ENCODE results near the gene BUD31. TPM values are rescaled to one million over a fixed set of nuclear protein-coding genes. Genes with fewer than 3 reads are reported as not detected.

BUD31 gene
- total and polyA plus RNA-seq, 2 of the 4 experiments (the other 2 are of a cell fraction): 72.6 to 97.2 TPM

DNA sequence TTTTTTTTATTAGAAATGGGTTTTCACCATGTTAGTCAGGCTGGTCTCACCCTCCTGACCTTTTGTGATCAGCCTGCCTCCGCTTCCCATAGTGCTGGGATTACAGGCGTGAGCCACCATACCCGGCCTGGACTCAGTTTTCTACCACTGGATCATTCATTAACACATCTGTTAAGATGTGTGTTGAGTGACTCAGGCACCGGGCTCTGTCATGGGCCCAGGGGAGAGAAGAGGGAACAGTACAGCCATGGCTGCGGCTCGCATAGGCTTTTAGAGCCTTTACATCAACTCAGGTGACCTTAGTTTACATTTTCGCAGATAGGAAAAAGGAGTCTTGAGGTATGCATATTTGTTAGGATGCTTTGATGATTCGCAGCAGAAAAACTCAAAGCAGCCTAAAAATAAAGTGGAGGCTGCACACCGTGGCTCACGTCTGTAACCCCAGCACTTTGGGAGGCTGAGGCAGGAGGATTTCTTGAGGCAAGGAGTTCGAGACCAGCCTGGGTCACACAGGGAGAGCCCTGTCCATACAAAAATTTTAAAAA, 37.3 kb upstream of the BUD31 start:
- CTCF ChIA-PET: no interaction called here
- Histone ChIP-seq H2BK120ac (ENCODE audit: low read depth, low read length) (no peak overlapping the region), H3K79me1 (ENCODE audit: low read depth in 1 of 2, low read length in 2 of 2) (peaks cover 4 to 36% of the 10 kb centered on the region in 2 experiments), H3K4me2 (ENCODE audit: low read depth, low read length) (no peak overlapping the region), H3K23ac (ENCODE audit: low read depth, low read length) (no peak overlapping the region), H3K56ac (ENCODE audit: extremely low read depth, insufficient read depth, low read length) (no peak overlapping the region), H3K27me3 (ENCODE audit: control insufficient read depth, insufficient read depth, low read length) (no peaks in the 10 kb centered on the region), H3K9me1 (ENCODE audit: insufficient read depth, low read length) (peaks cover 4% of the 10 kb centered on the region; the same call in 1 of the 2 replicates), H3K9ac (ENCODE audit: low read depth, low read length) (no peak overlapping the region), H4K5ac (ENCODE audit: low read depth, low read length) (no peak overlapping the region), H4K20me1 (ENCODE audit: insufficient read depth, low read length) (peaks cover 4% of the 10 kb centered on the region; the same call in 1 of the 2 replicates), H3K14ac (replicated peaks; ENCODE audit: low read depth, low read length) (no peak overlapping the region), H4K8ac (ENCODE audit: low read depth in 2 of 2, low read length in 2 of 2) (no peak overlapping the region), H2AK5ac (ENCODE audit: low read depth, low read length) (no peak overlapping the region), H3K27ac (ENCODE audit: insufficient read depth, low read length) (no peak overlapping the region), H3K36me3 (ENCODE audit: control insufficient read depth, insufficient read depth, low read length) (peaks cover 9% of the 10 kb centered on the region), H2BK5ac (ENCODE audit: low read depth, low read length, poor library complexity, severe bottlenecking) (no peak overlapping the region), H2BK15ac (ENCODE audit: low read depth, low read length) (no peak overlapping the region), H2BK20ac (ENCODE audit: low read depth, low read length) (no peak overlapping the region), H3K4me3 (ENCODE audit: insufficient read depth, low read depth, low read length) (no peak overlapping the region), H3K9me3 (ENCODE audit: control insufficient read depth, insufficient read depth, low read length) (no peaks in the 10 kb centered on the region), H3K4ac (ENCODE audit: low read depth, low read length) (no peak overlapping the region), H3K4me1 (ENCODE audit: control insufficient read depth, insufficient read depth, low read length) (peaks cover 8% of the 10 kb centered on the region), H2AK9ac (replicated peaks; ENCODE audit: low read depth, low read length, poor library complexity) (no peak overlapping the region), H4K91ac (ENCODE audit: insufficient read depth, low read depth, low read length) (no peak overlapping the region), H3K18ac (ENCODE audit: low read depth, low read length) (no peak overlapping the region), H2AFZ (replicated peaks; ENCODE audit: low read length, poor library complexity) (no peak overlapping the region)
- BruUV-seq (replicated peaks): no TSS peak
- POLR2A ChIA-PET (ENCODE audit: unreplicated experiment): no interaction called here
- in situ Hi-C loops (cut with MboI; ENCODE audit: low sequenced_read_pairs) (no loop called here), dilution Hi-C loops (cut with HindIII; ENCODE audit: low sequenced_read_pairs, unreplicated experiment) (no loop called here), intact Hi-C loops (cut with micrococcal nuclease) (no loop called here)
- ATAC-seq (ENCODE audit: low read depth) (no peak), DNase-seq (no peak)
- no peak for TF ChIP-seq MXI1 (IDR thresholded peaks at IDR 0.05; ENCODE audit: borderline replicate concordance, low read depth, low read length)
- TF ChIP-seq USF2 (IDR thresholded peaks at IDR 0.05; ENCODE audit: low read depth, low read length): no peak
- no peak for TF ChIP-seq MAFK (IDR thresholded peaks at IDR 0.05; ENCODE audit: low read depth, low read length)
- TF ChIP-seq RFX5 (IDR thresholded peaks at IDR 0.05; ENCODE audit: low read depth, low read length): no peak
- no peak for TF ChIP-seq BHLHE40 (IDR thresholded peaks at IDR 0.05; ENCODE audit: low read depth, low read length)
- no peak for TF ChIP-seq POLR2A (IDR thresholded peaks at IDR 0.05; ENCODE audit: low read depth, low read length)
- TF ChIP-seq, protein P1, sequence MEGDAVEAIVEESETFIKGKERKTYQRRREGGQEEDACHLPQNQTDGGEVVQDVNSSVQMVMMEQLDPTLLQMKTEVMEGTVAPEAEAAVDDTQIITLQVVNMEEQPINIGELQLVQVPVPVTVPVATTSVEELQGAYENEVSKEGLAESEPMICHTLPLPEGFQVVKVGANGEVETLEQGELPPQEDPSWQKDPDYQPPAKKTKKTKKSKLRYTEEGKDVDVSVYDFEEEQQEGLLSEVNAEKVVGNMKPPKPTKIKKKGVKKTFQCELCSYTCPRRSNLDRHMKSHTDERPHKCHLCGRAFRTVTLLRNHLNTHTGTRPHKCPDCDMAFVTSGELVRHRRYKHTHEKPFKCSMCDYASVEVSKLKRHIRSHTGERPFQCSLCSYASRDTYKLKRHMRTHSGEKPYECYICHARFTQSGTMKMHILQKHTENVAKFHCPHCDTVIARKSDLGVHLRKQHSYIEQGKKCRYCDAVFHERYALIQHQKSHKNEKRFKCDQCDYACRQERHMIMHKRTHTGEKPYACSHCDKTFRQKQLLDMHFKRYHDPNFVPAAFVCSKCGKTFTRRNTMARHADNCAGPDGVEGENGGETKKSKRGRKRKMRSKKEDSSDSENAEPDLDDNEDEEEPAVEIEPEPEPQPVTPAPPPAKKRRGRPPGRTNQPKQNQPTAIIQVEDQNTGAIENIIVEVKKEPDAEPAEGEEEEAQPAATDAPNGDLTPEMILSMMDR (conservative IDR thresholded peaks at IDR 0.05; ENCODE audit: low read depth, low read length): no peak
- TF ChIP-seq SMC3 (IDR thresholded peaks at IDR 0.05; ENCODE audit: low read depth, low read length): no peak
- no peak for TF ChIP-seq ELK1 (IDR thresholded peaks at IDR 0.05; ENCODE audit: borderline replicate concordance, low read depth, low read length)
- 50% methylated on average over 2 of the region's 11 CpGs; no CpG with 5 or more reads in 1 of the 2 experiments for WGBS, 2 experiments (ENCODE audit: extremely low coverage in 2 of 2, insufficient read length in 1 of 2)

Data from IMR-90 (cell line).